Endothelial cell (in vitro differentiated cells): Measurements from ENCODE around the gene DOCK11. TPM values are rescaled to one million over a fixed set of nuclear protein-coding genes. Genes with fewer than 3 reads are reported as not detected.

Experiments used
- DNase-seq: peaks from one replicate; pipeline ENCODE4 v3.0.0; 2021; ENCODE audit warnings: low spot score
- H3K27ac Mint-ChIP-seq: one replicate; pipeline ENCODE4 v1.8.0; 2021; ENCODE audit warnings: mixed read lengths, inconsistent platforms; ENCODE audit not compliant: unreplicated experiment
- H3K27me3 Mint-ChIP-seq: one replicate; pipeline ENCODE4 v1.8.0; 2021; ENCODE audit warnings: mild to moderate bottlenecking, moderate library complexity, mixed read lengths, inconsistent platforms; ENCODE audit not compliant: unreplicated experiment
- H3K36me3 Mint-ChIP-seq: one replicate; pipeline ENCODE4 v1.8.0; 2021; ENCODE audit warnings: mild to moderate bottlenecking, low read depth, mixed read lengths, inconsistent platforms; ENCODE audit not compliant: unreplicated experiment
- H3K4me1 Mint-ChIP-seq: one replicate; pipeline ENCODE4 v1.8.0; 2021; ENCODE audit warnings: mild to moderate bottlenecking, mixed read lengths, inconsistent platforms; ENCODE audit not compliant: unreplicated experiment
- H3K4me3 Mint-ChIP-seq: one replicate; pipeline ENCODE4 v1.8.0; 2021; ENCODE audit warnings: mild to moderate bottlenecking, mixed read lengths, inconsistent platforms; ENCODE audit not compliant: unreplicated experiment
- H3K9me3 Mint-ChIP-seq: one replicate; pipeline ENCODE4 v1.8.0; 2021; ENCODE audit warnings: mixed read lengths, inconsistent platforms; ENCODE audit not compliant: unreplicated experiment
- total RNA-seq: library from RNA; stranded (reverse); fragmentation: NEBNext Ultra II Directional; extraction: Animal tissue kit (Norgen Biotek cat#: 25700); gene quantifications from one replicate; pipeline ENCODE4 v1.2.1, GENCODE V29; 2021; ENCODE audit not compliant: unreplicated experiment
- TF ChIP-seq, protein P1 (sequence below): fragments of 200-600 bp; sonication (generic); IDR thresholded peaks from one replicate; pipeline ENCODE4 v1.5.0; 2021; ENCODE audit warnings: antibody characterized with exemption; ENCODE audit not compliant: unreplicated experiment

The DOCK11 gene
- total RNA-seq, 1 donor from 2014 or later: 10.9 TPM

DNA sequence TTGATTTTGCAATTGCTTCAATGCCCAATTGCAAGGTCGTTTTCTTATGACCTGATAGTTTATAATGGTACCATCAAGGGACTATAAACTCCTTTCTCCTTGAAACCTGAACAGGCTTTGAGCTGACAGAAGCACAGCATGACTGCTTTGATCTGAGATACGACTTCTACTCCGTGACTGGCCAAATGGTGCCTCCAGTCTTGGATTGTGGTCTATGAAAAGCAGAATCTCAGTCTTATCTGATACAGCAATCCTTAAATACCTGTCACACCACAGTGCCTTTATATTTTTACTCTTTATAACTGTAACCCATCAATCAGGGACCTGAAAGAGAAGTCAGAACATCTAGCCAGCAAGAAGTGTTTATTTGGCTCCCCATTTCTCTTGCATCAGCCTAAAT is 93.1 kb downstream of the DOCK11 start:
- TF ChIP-seq, protein P1, sequence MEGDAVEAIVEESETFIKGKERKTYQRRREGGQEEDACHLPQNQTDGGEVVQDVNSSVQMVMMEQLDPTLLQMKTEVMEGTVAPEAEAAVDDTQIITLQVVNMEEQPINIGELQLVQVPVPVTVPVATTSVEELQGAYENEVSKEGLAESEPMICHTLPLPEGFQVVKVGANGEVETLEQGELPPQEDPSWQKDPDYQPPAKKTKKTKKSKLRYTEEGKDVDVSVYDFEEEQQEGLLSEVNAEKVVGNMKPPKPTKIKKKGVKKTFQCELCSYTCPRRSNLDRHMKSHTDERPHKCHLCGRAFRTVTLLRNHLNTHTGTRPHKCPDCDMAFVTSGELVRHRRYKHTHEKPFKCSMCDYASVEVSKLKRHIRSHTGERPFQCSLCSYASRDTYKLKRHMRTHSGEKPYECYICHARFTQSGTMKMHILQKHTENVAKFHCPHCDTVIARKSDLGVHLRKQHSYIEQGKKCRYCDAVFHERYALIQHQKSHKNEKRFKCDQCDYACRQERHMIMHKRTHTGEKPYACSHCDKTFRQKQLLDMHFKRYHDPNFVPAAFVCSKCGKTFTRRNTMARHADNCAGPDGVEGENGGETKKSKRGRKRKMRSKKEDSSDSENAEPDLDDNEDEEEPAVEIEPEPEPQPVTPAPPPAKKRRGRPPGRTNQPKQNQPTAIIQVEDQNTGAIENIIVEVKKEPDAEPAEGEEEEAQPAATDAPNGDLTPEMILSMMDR: no peak
- no peaks in the 10 kb centered on the region for H3K4me1 Mint-ChIP-seq
- no peak for DNase-seq
- peaks cover 5% of the 10 kb centered on the region for H3K36me3 Mint-ChIP-seq
- H3K27me3 Mint-ChIP-seq: peaks cover 1% of the 10 kb centered on the region
- H3K27ac Mint-ChIP-seq: no peak overlapping the region
- H3K4me3 Mint-ChIP-seq: no peak overlapping the region
- no peaks in the 10 kb centered on the region for H3K9me3 Mint-ChIP-seq

DNA sequence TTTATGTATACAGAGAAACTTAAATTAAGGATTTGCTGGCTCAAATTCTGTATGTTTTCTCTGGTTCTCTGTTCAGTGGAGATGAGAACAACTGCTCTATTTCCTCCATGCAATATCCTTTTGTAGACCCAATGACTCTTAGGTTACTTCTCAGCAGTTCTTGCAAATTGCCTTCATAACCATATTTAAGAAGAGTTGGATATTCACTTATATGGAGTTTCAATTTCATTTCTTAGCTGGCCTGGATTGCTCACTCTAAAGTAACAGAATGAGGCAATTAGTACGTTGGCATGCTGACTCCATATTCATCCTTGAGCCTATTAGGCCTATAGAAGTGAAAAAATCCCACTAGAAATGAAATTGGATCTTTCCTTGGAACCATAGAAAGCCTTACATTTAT is 93.6 kb downstream of the DOCK11 start:
- Mint-ChIP-seq H3K4me3 (no peak overlapping the region), H3K27ac (no peak overlapping the region), H3K9me3 (no peaks in the 10 kb centered on the region), H3K4me1 (no peaks in the 10 kb centered on the region), H3K36me3 (peaks cover 9% of the 10 kb centered on the region), H3K27me3 (no peaks in the 10 kb centered on the region)
- no peak for DNase-seq
- TF ChIP-seq, protein P1: no peak

DNA sequence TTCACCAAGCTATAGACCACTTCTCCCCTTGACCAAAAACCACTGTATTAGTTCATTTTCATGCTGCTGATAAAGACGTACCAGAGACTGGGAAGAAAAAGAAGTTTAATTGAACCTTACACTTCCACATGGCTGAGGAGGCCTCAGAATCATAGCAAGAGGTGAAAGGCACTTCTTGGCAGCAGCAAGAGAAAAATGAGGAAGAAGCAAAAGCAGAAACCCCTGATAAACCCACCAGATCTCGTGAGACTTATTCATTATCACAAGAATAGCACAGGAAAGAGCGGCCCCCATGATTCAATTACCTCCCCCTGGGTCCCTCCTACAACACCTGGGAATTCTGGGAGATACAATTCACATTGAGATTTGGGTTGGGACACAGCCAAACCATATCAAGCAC is 97.8 kb downstream of the DOCK11 start:
- no peak overlapping the region for H3K27ac Mint-ChIP-seq
- H3K4me3 Mint-ChIP-seq: no peak overlapping the region
- peaks cover 12% of the 10 kb centered on the region for H3K4me1 Mint-ChIP-seq
- TF ChIP-seq, protein P1: no peak
- H3K36me3 Mint-ChIP-seq: peaks cover 12% of the 10 kb centered on the region
- H3K9me3 Mint-ChIP-seq: no peaks in the 10 kb centered on the region
- no peak for DNase-seq
- H3K27me3 Mint-ChIP-seq: no peaks in the 10 kb centered on the region

DNA sequence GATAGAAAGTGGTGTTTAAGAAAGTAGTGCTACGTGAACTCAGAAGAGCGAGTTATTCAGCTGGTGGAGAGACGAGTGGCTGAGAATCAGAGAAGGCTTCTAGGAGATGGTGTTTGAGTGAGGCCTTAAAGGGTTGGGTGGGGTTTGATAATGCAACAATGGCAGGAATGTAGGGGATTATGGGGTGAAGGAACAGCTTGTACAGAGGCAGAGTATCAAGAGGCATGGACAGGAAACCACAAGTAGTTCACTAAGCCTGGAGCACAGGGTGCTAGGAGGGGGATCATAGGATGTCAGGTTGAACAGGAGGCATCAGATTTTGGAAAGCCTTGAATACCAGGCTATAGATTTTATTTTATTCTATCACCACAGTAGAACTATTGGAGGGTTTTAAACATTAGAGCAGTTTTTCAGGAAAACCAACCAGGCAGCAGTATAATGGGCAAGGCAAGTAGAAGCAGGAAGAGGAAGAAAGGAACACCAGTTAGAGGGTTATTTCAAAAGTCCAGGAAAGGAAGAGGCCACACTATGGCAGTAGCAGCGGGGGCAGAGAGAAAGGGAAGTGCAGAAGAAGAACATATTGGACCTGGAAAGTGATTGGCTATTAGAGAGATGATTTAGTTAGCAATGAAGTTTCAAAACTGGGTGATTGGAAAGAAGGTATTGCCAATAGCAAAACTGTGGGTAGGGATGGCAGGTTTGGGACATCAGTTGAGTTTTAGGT is 99.2 kb downstream of the DOCK11 start:
- no peaks in the 10 kb centered on the region for H3K27me3 Mint-ChIP-seq
- peak overlapping the region; percentile 74 for H3K27ac Mint-ChIP-seq
- no peak for DNase-seq
- H3K9me3 Mint-ChIP-seq: no peaks in the 10 kb centered on the region
- peaks cover 12% of the 10 kb centered on the region for H3K36me3 Mint-ChIP-seq
- TF ChIP-seq, protein P1: no peak
- no peak overlapping the region for H3K4me3 Mint-ChIP-seq
- H3K4me1 Mint-ChIP-seq: peaks cover 12% of the 10 kb centered on the region

DNA sequence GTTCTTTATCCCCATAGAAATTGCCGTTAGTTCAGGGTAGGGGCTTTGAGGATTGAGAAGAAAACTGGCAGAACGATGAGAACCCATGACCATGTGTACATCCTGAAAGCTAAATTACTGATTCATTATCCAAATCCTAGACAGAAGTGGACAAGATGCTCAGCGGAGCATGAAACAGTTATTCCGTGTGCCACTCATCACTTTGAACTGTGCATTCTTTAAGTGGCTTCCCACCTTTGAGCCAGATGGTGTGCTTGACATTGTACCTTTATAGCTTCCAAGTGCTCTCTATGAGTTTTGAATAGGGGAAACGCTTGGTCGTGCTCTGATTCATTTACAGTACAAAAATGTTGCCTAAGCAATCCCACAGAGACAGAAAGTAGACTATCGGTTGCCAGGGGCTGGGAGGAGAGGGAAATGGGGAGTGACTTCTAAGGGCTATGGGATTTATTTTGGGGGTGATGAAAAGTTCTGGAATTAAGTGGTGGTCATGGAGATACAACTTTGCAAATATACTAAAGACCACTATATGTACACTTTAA is 100.0 kb downstream of the DOCK11 start:
- H3K27me3 Mint-ChIP-seq: no peaks in the 10 kb centered on the region
- H3K36me3 Mint-ChIP-seq: peaks cover 12% of the 10 kb centered on the region
- no peaks in the 10 kb centered on the region for H3K9me3 Mint-ChIP-seq

More for the DNA sequence above, 100.0 kb downstream of the DOCK11 start:
- H3K4me1 Mint-ChIP-seq: peaks cover 12% of the 10 kb centered on the region
- DNase-seq: no peak
- no peak overlapping the region for H3K4me3 Mint-ChIP-seq
- TF ChIP-seq, protein P1: no peak
- no peak overlapping the region for H3K27ac Mint-ChIP-seq
